Gastroesophageal sphincter (tissue), 4 donors: ENCODE measurements around the gene NCKAP5. TPM values are rescaled to one million over a fixed set of nuclear protein-coding genes. Genes with fewer than 3 reads are reported as not detected.

ENCODE experiments used
- ATAC-seq: fragments of 150-250 bp; one replicate; pipeline ENCODE4 v1.9.1; 2016; ENCODE audit warnings: mild to moderate bottlenecking, moderate library complexity
- H3K27ac ChIP-seq, 4 donors: fragments of 200-600 bp; sonication (generic) in 3 of 4; 1 replicate in 3 of 4; 2 replicates in 1 of 4; pipeline ENCODE4 v1.5.1; 2016 to 2019
- H3K27me3 ChIP-seq: fragments of 200-600 bp; sonication (generic); one replicate; pipeline ENCODE4 v1.5.1; 2019
- H3K36me3 ChIP-seq, 2 donors: fragments of 200-600 bp; sonication (generic); one replicate each; pipeline ENCODE4 v1.5.1; 2019; ENCODE audit warnings: control low read depth in 1 of 2
- H3K4me1 ChIP-seq, 3 donors: fragments of 200-600 bp; sonication (generic); 1 replicate in 2 of 3; 2 replicates in 1 of 3; pipeline ENCODE4 v1.5.1; 2016 to 2019; ENCODE audit warnings: control low read depth in 2 of 3
- H3K4me3 ChIP-seq, 2 donors: fragments of 200-600 bp; sonication (generic); one replicate each; pipeline ENCODE4 v1.5.1; 2019; ENCODE audit warnings: mild to moderate bottlenecking in 1 of 2, moderate library complexity in 1 of 2
- H3K9me3 ChIP-seq, 3 donors: fragments of 200-600 bp; sonication (generic); one replicate each; pipeline ENCODE4 v1.5.1; 2017 to 2019; ENCODE audit warnings: control low read depth in 2 of 3
- EP300 ChIP-seq: sonication (generic); formaldehyde crosslinking; IDR thresholded peaks from one replicate; pipeline ENCODE4 v1.6.1; 2017; ENCODE audit warnings: antibody characterized with exemption, mild to moderate bottlenecking
- POLR2A ChIP-seq, 2 donors: fragments of 450-650 bp; IDR thresholded peaks; one replicate each; pipeline ENCODE4 v1.6.1; 2017; ENCODE audit warnings: antibody characterized with exemption in 2 of 2, mild to moderate bottlenecking in 2 of 2, moderate library complexity in 1 of 2
- POLR2AphosphoS5 ChIP-seq: sonication (generic); formaldehyde crosslinking; IDR thresholded peaks from one replicate; pipeline ENCODE4 v1.6.1; 2017; ENCODE audit warnings: antibody characterized with exemption
- WGBS, 2 donors: methylation state at CpG; one replicate each; pipeline ENCODE4 v1.1.5; 2018; ENCODE audit warnings: low coverage in 1 of 2; 5-methylcytosine and 5-hydroxymethylcytosine counted together
- total RNA-seq, 4 donors: library from RNA; depleted of rRNA; stranded (reverse); fragments of >200 nt; gene quantifications; one replicate each; pipeline ENCODE4 v1.1.0, GENCODE V29; 2016
- TF ChIP-seq, protein P1 (sequence below), 4 experiments: fragments of 200-600 bp in 2 of 4; fragments of 450-650 bp in 2 of 4; sonication (generic) in 1 of 4; IDR thresholded peaks; one replicate each; pipeline ENCODE4 v1.5.1; 2017 to 2019; ENCODE audit warnings: antibody characterized with exemption in 4 of 4, mild to moderate bottlenecking in 2 of 4, moderate library complexity in 2 of 4

Gene NCKAP5
- total RNA-seq, 4 donors from 2014 or later: 0.16 to 0.57 (median 0.33) TPM

- WGBS, 2 donors: 70 to 77% methylated on average over 2 to 3 of the region's 3 CpGs
- ATAC-seq: no peak
- H3K36me3 ChIP-seq: no peaks in the 10 kb centered on the region
- peaks cover 0 to 4% (median 0%) of the 10 kb centered on the region in 3 donors for H3K4me1 ChIP-seq
- H3K27ac ChIP-seq: no peak overlapping the region
- H3K4me3 ChIP-seq: no peak overlapping the region
- no peaks in the 10 kb centered on the region for H3K27me3 ChIP-seq
- no peak for TF ChIP-seq EP300
- TF ChIP-seq POLR2A (IDR thresholded peaks at IDR 0.05): no peak
- TF ChIP-seq POLR2AphosphoS5: no peak
- TF ChIP-seq, protein P1, sequence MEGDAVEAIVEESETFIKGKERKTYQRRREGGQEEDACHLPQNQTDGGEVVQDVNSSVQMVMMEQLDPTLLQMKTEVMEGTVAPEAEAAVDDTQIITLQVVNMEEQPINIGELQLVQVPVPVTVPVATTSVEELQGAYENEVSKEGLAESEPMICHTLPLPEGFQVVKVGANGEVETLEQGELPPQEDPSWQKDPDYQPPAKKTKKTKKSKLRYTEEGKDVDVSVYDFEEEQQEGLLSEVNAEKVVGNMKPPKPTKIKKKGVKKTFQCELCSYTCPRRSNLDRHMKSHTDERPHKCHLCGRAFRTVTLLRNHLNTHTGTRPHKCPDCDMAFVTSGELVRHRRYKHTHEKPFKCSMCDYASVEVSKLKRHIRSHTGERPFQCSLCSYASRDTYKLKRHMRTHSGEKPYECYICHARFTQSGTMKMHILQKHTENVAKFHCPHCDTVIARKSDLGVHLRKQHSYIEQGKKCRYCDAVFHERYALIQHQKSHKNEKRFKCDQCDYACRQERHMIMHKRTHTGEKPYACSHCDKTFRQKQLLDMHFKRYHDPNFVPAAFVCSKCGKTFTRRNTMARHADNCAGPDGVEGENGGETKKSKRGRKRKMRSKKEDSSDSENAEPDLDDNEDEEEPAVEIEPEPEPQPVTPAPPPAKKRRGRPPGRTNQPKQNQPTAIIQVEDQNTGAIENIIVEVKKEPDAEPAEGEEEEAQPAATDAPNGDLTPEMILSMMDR (IDR thresholded peaks at IDR 0.05): no peak
- no peaks in the 10 kb centered on the region for H3K9me3 ChIP-seq
Observed at GRCh38 chr2:133496501-133497269, 71.6 kb downstream of the NCKAP5 start.

DNA sequence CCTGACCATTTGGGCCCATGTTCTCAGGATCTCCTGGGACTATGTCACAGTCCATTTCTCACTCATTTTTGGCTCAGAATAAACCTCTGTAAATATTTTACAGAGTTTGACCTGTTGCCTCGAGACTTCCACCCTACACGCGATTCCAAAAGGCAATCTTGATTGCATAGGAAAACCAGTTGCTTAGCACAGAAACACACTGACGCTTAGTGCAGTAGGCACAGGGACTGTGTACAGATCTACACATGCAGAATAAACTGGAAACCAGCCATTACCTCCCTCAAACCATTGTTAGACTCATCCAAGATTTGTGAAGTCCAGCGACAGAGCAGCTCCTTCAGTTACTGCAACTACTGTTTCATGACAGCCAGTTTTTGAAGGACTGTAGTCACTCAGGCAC lies 73.0 kb downstream of the NCKAP5 start:
- no peak for TF ChIP-seq EP300
- TF ChIP-seq, protein P1 (IDR thresholded peaks at IDR 0.05): no peak
- TF ChIP-seq POLR2A (IDR thresholded peaks at IDR 0.05): no peak

GRCh38 chr2:133492719-133493380 lies 75.4 kb downstream of the NCKAP5 start:
- no peak overlapping the region for H3K4me3 ChIP-seq
- TF ChIP-seq POLR2A (IDR thresholded peaks at IDR 0.05) (no peak), EP300 (no peak), POLR2AphosphoS5 (no peak)
- TF ChIP-seq, protein P1 (IDR thresholded peaks at IDR 0.05): no peak
- WGBS, 2 donors: 90 to 100% methylated on average over 2 of the region's 2 CpGs

More for the DNA sequence above, 73.0 kb downstream of the NCKAP5 start:
- no peaks in the 10 kb centered on the region for H3K36me3 ChIP-seq
- no peaks in the 10 kb centered on the region for H3K27me3 ChIP-seq
- no peaks in the 10 kb centered on the region for H3K9me3 ChIP-seq
- H3K27ac ChIP-seq: no peak overlapping the region
- no peak for ATAC-seq
- 41 to 71% methylated on average over 3 to 5 of the region's 5 CpGs for WGBS, 2 donors
- H3K4me3 ChIP-seq: no peak overlapping the region
- peaks cover 0 to 7% (median 0%) of the 10 kb centered on the region in 3 donors for H3K4me1 ChIP-seq

GRCh38 chr2:133490411-133490980 lies 77.8 kb downstream of the NCKAP5 start:
- no peak overlapping the region for H3K27ac ChIP-seq
- no peaks in the 10 kb centered on the region for H3K27me3 ChIP-seq
- WGBS, 2 donors: 44 to 62% methylated on average over 1 to 3 of the region's 3 CpGs
- ATAC-seq: no peak
- no peaks in the 10 kb centered on the region for H3K36me3 ChIP-seq
- TF ChIP-seq POLR2A (IDR thresholded peaks at IDR 0.05) (no peak), POLR2AphosphoS5 (no peak), EP300 (no peak)
- TF ChIP-seq, protein P1 (IDR thresholded peaks at IDR 0.05): no peak
- no peak overlapping the region for H3K4me3 ChIP-seq
- peaks cover 0 to 11% (median 0%) of the 10 kb centered on the region in 3 donors for H3K4me1 ChIP-seq
- no peaks in the 10 kb centered on the region for H3K9me3 ChIP-seq

More at GRCh38 chr2:133492719-133493380, 75.4 kb downstream of the NCKAP5 start:
- ATAC-seq: no peak
- Histone ChIP-seq H3K9me3 (no peaks in the 10 kb centered on the region), H3K27ac (no peak overlapping the region), H3K36me3 (no peaks in the 10 kb centered on the region), H3K4me1 (peaks cover 0 to 11% (median 0%) of the 10 kb centered on the region in 3 donors), H3K27me3 (no peaks in the 10 kb centered on the region)
